ENCODE results near the gene ARMH1.

The ARMH1 gene

DNA sequence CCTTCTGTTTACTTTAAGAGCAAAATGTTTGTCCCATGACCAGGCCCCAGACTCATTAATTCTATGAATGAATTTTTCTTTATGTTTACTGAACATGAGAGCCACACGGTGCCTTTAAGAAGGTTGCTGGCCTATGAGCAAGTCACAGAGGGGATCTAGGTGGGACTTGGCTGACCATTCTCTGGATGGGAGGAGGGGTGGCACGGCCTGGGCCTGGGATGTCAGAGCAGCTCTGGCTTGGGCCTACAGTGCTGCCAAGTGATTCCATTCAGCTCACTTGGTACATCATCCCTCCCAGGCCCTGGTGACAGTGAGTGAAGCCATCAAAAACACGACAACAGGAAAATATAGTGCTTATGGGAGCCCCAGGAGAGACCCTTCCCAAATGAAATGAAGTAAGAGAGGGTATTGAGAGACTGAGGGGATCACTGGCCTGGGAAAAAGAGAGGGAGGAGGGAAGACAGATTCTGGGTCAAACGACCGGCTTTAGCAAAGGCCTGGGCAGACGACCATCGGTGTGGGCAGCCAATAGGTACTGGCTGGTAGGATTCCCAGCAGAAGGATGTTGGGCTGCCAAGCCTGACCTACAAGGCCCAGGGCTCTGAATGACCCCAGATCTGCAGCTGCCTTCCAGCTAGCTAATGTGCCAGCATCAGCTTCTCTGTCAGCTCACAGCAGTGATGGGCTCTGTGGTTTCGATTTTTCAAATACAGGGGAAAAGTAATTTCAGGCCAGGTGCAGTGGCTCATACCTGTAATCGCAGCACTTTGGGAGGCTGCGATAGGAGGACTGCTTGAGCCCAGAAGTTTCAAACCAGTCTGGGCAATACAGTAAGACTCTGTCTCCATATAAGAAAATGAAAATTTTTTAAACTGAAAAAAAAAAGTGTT is 3.5 kb upstream of the ARMH1 start:
- no peak for FAIRE-seq

DNA sequence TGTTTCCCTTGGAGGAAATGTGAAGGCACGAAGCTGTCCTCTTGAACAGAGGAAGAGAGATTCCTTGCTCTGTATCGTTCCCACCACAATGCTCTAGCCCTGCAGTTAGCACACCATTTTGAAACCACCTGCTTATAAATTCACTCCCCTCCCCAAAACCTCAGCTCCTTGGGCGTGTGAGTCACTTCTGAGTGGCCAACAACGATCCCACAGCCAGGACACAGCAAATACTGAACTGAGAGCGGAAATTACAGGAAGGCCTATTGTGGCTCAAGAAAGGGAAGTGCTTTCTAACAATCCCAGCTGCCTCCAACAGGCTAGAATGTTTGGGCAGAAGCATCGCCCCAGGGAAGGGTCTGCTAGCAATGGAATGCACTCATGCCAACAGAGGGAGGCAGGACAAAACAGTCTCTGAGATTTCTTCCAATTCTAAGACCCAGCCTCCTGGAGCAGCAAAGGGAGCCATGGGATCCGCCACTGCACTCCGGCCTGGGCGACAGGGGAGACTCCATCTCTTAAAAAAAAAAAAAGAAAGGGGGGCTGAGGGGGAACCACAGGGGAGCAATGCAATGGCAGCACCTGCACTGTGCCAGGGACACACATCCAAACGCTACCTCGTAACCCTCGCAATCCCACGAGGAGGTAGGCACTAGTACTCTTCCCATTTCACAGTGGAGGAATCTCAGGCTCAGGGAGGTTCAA is 2.1 kb upstream of the ARMH1 start:
- no peak for FAIRE-seq

DNA sequence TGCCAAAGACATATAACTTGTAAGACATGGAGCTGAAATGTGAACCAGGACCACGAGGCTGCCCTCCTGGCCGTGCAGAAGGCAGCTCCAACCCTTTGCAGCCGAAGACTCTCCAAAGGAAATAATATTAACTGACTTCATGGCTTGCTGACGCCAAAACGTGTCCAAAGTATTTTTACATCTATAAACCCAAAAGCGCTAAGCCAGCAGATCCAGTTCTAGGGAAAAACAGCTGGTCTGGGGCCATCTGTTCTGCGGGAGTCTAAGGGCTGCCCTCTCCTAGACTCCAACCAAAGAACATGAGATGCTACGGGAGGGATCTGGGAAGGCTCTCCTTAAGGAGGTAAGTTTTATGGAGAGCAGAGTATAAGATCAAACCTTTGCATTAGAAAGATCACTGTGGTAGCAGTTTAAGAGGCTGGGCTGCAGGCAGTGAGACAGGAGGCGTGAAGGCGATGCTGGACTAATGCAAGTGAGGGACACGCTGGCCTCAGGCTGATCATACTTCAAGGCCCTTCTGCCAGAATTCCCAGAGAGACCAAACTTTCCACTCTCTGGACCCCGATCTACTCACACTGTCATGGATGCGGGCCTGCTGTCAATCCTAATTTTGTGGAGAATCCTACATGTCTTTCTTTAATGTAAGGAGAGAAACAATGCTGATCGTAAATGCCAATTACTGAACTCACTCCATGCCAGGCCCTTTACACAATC is 1.4 kb upstream of the ARMH1 start:
- FAIRE-seq, result no peak

DNA sequence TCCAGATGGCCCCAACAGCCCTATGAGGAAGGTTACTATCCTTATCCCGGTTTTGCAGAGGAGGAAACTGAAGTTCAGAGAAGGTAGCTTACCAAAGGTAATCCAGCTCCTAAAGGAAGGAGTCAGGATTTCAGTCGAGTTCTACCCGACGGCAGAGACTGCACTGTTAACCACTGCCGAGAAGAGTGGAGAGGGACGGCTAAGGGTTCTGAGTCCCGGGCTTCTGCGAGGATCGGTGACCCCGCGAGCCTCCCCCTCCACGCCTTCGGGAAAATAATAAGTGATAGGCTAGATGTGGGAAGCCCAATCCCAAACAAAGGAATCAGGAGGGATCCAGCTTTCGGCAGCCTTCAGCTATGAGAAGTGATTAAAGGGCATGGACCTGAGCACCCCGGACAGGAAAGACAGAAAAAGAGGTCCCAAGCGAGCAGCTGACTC is 820 bp upstream of the ARMH1 start:
- no peak for FAIRE-seq

DNA sequence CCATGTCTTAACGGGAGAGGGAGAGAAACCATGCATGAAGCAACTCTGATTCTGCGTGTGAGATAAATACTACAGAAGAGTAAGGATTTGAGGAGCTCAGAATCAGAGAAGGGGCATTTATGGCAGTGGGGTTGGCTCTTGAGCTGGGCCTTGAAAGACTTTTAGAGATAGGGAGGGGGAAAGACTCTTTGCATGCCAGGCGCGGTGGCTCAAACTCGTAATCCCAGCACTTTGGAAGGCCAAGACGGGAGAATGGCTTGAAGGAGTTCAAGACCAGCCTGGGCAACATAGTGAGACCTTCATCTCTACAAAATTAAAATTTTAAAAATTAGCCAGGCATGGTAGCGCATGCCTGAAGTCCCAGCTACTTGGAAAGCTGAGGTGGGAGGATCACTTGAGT is 672 bp downstream of the ARMH1 start:
- no peak for FAIRE-seq

DNA sequence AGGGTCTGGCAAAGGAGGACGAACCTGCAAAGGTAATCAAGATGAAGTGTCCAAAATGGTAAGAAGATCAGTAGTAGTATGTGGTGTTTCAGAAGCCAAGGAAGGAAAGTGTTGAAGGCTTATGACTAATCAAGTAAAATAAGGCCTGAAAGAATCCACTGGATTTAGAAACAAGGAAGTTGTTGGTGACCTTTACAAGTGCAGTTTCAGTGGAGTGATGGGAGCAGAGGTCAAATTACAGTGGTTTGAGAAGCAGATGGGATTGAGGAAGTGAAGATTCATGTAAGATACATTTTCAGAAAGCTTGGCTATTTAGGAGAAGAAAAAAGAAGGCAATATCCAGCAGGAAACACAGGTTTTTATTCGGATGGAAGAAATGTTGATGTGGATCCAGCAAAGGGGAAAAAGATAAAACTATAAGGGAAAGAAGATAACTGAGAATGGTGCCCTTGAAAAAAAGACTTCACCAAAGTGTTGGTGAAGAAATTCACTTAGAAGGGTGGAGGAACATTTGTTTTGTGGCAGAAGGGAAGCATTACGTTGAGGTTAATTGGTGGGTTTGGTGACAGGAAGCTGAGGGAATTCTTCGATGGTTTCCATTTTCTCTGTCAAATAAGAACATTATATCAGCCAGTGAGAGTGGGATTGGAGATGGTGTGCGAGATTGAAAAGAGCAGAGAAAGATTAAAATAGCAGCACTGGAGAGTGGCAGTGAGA is 2.1 kb downstream of the ARMH1 start:
- FAIRE-seq, result no peak

DNA sequence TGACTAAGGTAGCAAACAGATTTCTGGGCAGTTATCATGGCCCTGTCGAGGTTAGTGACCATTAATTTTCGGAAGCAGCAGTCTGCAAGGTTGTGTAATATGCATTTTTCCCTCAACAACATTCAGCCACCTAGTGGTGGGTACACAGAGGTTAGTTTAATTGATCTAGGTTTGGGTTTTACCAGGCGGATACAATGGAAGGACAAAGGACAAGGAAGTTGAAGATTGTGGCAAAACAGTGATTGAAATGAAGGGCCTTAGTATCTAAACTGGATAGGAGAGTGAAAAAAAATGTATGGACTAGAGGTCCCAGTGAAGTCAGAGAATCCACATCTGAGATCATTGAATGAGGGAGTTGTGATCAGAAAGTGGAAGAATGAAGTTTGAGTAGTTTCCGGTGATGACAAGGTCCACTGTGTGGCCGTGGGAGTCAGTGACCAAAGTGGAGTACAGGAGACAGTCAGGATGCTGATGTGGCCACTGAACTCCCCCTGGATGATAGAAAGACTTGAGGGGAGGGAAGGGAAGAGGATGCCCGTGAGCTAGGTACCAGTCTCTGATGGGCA is 2.8 kb downstream of the ARMH1 start:
- no peak for FAIRE-seq

DNA sequence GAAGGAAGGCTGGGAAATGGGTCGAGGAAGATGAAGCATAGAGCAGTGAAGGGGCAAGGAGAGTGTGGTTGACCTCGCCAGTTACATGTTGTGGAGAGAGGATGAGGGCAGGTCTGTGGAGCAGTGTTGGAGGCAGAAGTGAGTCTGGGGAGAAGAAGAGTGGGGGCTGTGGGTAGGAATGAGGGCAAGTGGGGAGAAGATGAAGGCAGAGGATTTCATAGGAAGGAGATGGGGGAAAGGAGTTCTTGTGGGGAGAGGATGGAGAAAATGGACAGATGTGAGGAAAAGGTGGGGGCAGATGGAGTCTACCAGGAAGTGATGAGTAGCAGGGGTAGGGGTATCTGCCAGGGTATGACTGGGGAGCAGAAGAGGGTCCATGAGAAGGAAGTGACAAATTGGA is 3.6 kb downstream of the ARMH1 start:
- no peak for FAIRE-seq

DNA sequence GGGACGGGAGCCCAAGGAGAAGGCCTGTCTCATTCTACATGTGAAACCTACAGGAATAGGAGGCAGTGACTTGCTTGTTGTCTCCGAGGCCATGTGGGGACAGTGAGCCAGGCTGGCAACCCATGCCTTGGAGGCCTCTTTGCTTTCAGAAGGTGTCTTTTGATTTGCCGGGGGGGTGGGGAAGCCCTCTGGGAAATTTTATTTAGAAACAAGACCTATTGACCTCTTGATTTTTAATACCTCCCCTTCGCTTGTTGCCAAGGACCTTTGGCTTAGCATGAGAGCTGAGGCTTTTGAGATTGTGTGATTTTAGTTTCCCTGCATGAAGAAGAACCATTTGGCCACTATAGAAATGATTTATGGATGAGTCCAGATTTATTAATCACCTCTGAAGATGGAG is 4.1 kb downstream of the ARMH1 start:
- no peak for FAIRE-seq

DNA sequence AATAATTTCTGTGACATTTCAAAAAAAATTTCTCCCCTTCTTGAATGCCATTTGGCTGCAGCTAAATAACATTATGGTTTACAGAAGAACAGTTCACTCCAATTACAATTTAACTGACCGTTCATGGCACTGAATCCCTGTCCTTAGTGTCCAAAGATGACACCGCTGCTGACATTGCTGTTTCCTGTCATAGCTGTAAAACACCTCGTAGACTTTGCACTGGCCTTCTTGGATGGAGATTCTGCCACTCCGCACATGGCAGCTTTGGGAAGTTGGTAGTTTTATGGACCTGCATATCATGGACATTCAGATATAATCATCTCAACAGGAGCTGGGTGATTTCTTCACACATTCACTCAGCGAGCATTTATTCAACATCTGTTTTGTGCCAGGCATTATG is 5.0 kb downstream of the ARMH1 start:
- FAIRE-seq, result no peak

DNA sequence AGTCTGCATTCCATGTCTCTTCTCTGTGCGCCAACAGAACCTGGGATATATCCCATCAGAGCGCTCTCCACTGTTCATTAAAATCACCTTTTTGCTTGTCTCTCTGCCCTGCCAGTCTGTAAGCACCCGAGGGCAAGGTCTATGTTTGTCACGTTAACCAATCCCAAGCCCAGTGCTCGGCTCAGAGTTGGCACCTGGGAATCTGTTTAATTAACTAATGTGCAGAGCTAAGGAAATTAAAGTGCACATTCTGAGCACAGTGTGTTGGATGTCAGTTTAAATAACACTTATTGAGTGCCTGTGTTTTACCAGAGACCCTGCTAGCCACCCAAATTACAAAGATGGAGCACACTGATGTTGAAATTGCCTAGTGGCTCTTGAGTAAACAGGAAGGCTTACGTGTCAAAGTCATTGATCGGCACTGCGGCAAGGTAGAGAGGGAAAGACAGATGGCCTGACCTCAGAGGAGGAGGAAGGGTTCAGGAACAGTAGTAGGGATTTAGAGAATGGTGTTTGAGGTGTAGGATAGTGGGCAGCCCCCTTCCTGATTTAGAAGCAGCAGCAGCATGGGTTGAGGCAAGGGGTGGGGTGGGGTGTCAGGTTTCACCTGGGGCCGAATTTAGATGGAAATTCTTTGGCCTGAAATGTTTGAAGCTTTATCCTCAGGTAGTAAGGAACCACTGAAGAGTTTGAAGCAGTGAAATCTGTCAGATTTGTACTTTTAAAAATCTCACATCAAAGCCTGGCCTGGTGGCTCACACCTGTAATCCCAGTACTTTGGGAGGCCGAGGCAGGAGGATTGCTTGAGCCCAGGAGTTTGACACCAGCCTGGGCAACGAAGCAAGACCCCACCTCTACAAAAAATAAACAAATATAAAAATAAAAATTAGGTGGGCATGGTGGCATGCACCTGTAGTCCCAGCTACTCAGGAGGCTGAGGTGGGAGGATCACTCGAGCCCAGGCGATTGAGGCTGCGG is 7.7 kb downstream of the ARMH1 start:
- FAIRE-seq, result no peak

DNA sequence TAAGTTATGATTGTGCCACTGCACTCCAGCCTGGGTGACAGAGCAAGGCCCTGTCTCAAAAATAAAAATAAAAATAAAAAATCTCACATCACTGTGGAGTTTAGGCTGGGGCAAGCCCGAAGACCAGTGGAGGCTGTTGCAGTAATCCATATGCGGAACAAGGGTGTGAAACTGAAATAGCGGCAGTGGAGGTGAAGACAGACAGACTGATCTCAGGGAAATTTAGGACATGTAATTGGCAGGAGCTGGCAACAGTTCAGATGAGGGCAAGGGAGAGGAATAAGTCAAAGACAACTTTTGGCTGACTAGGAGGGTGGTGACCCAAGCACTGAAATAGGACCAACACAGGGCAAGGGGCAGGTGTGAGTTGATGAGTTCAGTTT is 8.4 kb downstream of the ARMH1 start:
- no peak for FAIRE-seq

DNA sequence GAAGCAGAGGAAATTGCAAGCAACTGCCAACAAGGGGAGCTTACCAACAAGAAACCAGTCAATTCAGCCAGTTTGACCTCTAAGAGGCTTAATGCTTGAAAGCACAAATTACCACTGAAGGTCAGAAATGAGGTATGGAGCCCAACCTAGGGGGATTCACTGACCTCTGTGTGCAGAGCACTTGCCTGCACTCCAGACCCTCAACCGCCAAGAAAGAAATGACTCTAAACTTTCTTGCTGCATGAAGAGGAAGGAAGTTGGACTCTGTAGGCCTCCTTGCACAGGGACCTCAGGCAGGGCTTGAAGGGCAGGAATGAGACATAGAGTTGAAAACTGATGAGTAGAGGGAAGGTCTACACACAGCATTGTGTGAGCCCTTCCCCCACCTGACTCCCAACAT is 10.0 kb downstream of the ARMH1 start:
- no peak for FAIRE-seq

DNA sequence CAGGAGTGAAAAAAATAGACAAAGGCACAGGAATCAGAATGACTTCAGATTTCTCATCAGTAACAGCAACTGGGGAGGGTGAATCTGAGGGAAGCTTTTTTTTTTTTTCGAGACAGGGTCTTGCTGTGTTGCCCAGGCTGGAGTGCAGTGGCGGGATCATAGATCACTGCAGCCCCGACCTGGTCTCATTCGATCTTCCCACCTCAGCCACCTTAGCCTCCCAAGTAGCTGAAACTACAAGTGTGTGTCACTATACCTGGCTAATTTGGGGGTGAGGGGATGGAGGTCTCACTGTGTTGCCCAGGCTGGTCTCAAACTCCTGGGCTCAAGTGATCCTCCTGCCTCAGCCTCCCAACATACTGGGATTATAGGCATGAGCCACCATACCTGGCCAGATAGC is 10.7 kb downstream of the ARMH1 start:
- no peak for FAIRE-seq

DNA sequence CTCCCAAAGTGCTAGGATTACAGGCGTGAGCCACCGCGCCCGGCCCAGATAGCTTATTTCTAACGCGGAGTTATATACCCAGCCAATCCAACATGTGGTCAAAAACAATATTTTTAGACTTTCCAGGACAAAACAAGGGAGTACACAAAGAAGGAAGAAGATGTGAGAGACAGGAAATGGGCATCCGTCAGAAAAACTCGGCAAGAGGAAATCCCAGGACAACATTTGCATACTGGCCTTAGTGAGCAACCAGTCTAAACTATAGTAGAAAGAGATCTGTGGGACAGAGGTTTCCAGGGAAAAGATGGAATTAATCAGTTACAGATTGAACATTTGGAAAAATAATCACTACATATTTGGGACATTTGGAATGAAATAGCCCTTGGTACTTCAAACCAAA is 11.4 kb downstream of the ARMH1 start:
- FAIRE-seq, result no peak

DNA sequence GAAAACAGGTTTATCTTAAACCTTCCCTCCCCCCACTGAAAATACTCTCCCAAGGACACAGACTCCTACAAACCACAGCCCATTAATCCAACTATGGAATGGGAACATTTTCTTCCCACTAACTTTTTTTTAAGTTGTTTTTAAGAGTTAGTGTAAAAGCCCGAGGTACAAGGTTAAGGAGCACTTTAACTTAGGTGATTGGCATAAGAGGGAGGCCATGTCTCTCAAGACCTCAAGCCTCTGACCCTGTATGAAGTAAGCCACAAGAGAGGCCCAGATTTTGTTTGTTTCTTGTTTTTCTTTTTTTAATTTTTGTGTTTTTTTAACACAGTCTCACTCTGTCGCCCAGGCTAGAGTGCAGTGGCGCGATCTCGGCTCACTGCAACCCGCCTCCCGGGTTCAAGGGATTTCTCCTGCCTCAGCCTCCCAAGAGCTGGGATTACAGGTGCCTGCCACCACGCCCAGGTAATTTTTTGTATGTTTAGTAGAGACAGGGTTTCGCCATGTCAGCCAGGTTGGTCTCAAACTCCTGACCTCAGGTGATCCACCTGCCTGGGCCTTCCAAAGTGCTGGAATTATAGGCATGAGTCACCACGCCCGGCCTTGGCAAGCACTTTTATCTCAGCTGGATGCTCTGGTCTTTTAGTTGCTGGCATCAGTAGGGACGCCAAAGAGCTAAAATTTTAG is 14.4 kb downstream of the ARMH1 start:
- no peak for FAIRE-seq

DNA sequence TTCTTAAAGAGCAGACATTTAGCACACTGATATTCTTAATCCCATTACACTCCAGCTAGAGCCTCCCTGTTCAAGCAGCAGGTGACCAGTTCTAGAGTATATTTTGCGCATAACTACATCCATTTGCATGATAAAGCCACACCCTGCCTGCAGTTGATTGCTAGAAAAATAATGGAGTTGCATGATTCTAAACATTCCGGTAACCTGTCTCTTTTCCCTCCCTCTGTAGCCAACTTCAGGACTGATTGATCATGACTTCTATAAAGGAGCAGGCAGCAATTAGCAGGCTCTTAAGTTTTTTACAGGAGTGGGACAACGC is 14.9 kb downstream of the ARMH1 start:
- FAIRE-seq, result no peak

DNA sequence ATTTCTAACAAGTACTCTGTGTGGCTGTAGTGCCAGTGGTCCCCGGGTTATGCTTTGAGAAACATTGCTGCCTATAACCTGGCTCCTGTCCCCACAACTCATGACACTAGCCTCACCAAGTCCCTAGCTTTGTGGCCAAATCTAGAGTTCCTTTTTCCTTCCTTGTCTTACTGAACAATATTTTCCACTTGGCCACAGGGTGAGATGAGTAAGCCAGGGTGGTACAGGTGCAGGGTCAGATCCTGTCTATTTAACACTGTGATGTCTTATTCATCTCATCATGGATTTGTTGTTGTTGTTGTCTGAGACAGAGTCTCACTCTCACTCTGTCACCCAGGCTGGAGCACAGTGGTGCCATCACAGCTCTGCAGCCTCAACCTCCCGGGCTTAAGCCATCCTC is 18.6 kb downstream of the ARMH1 start:
- no peak for FAIRE-seq

DNA sequence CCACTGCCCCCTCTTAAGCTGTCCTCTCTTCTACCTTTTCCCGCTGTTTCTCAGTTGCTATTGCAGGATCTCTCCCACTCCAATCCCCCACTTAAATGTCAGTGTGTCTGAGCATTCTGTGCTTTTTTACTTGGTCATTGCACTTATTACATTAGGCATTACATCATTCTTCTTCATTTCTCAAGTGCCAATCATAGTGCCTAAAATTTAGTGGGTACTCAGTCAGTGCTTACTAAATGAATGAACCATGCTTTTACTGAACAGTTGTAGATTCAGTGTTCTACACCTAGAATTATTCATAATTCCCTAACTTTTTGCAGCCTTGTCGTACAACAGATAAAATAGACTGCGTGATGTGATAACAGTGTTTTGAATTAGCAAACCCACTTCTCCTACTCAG is 19.4 kb downstream of the ARMH1 start:
- FAIRE-seq, result no peak

DNA sequence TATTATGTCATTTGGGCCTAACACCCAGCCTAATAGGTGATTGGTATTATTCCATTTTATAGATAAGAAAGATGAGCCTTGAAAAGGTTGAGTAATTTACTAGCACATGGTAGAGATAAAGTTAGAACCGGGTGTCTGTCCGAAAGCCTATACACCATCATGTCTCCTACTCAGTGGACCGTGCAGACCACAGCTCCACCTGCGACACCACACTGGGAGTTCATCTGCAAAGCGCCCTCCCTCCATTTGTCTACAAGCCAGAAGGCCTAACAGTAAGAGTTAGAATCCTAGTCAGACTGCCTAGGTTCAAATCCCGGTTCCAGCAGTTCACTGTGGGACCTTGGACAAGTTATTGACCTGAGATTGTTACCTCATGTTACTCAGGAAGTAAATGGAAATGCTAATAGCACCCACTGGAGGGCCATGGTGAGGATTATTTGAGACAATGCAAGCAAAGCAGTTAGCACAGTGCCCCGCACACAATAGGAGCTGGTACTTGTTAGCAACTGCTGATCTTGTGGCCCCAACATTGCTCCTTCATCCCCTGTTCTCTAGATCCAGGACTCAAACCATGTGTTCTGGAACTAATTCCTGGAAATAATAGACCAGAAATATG is 20.5 kb downstream of the ARMH1 start:
- FAIRE-seq, result no peak

DNA sequence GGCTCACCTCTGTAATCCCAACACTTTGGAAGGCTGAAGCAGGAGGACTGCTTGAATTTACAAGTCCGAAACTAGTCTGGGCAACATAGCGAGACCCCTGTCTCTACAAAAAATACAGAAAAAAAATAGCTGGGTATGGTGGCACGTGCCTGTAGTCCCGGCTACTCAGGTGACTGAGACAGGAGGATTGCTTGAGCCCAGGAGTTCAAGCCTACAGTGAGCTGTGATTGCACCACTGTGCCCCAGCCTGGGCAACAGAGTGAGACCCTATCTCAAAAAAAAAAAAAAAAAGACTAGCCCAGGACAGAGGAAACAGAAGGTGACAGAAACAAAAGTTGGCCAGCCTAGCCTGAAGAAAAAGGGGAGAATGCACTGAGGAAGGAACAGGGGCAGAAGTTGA is 21.2 kb downstream of the ARMH1 start:
- no peak for FAIRE-seq

Data from colon (tissue), 2 donors.